ENCODE data around the gene MACC1.
"Not testable (repeated sequence)": the region's sequence is repeated elsewhere in the genome, so short reads cannot be mapped to it uniquely, and the experiment has no call there.

MACC1 gene

GRCh38 chr7:20132585-20132984, 84.6 kb downstream of the MACC1 start:
- no peak overlapping the region for H3K27ac ChIP-seq (ENCODE audit: low read depth, low read length)
- H2AFZ ChIP-seq (ENCODE audit: low read length, unreplicated experiment), result no peak overlapping the region
- no peaks in the 10 kb centered on the region for H3K79me2 ChIP-seq (ENCODE audit: control insufficient read depth, insufficient read depth, low read length, unreplicated experiment)
- no peaks in the 10 kb centered on the region for H3K27me3 ChIP-seq (ENCODE audit: insufficient read depth, low read length)
- no peaks in the 10 kb centered on the region for H3K4me1 ChIP-seq (ENCODE audit: control insufficient read depth, insufficient read depth, low read length, unreplicated experiment)
- H3K36me3 ChIP-seq (ENCODE audit: insufficient read depth, low read length), result no peaks in the 10 kb centered on the region
- no peak overlapping the region for H3K4me3 ChIP-seq (ENCODE audit: low read depth, low read length)

- Histone ChIP-seq H2AFZ (ENCODE audit: low read length, unreplicated experiment) (no peak overlapping the region), H3K36me3 (ENCODE audit: insufficient read depth, low read length) (no peaks in the 10 kb centered on the region), H3K4me1 (ENCODE audit: control insufficient read depth, insufficient read depth, low read length, unreplicated experiment) (no peaks in the 10 kb centered on the region), H3K27me3 (ENCODE audit: insufficient read depth, low read length) (no peaks in the 10 kb centered on the region), H3K4me3 (ENCODE audit: low read depth, low read length) (no peak overlapping the region), H3K79me2 (ENCODE audit: control insufficient read depth, insufficient read depth, low read length, unreplicated experiment) (no peaks in the 10 kb centered on the region), H3K27ac (ENCODE audit: low read depth, low read length) (no peak overlapping the region)
Observed at GRCh38 chr7:20131776-20132175, 85.4 kb downstream of the MACC1 start.

GRCh38 chr7:20129920-20130319, 87.3 kb downstream of the MACC1 start:
- Histone ChIP-seq H3K27me3 (ENCODE audit: insufficient read depth, low read length) (no peaks in the 10 kb centered on the region), H3K79me2 (ENCODE audit: control insufficient read depth, insufficient read depth, low read length, unreplicated experiment) (no peaks in the 10 kb centered on the region), H3K4me3 (ENCODE audit: low read depth, low read length) (no peak overlapping the region), H3K36me3 (ENCODE audit: insufficient read depth, low read length) (no peaks in the 10 kb centered on the region), H2AFZ (ENCODE audit: low read length, unreplicated experiment) (no peak overlapping the region), H3K27ac (ENCODE audit: low read depth, low read length) (no peak overlapping the region), H3K4me1 (ENCODE audit: control insufficient read depth, insufficient read depth, low read length, unreplicated experiment) (no peaks in the 10 kb centered on the region)

GRCh38 chr7:20128001-20128400, 89.2 kb downstream of the MACC1 start:
- H3K27me3 ChIP-seq (ENCODE audit: insufficient read depth, low read length), result no peaks in the 10 kb centered on the region
- H3K36me3 ChIP-seq (ENCODE audit: insufficient read depth, low read length), result no peaks in the 10 kb centered on the region
- no peak overlapping the region for H2AFZ ChIP-seq (ENCODE audit: low read length, unreplicated experiment)
- H3K79me2 ChIP-seq (ENCODE audit: control insufficient read depth, insufficient read depth, low read length, unreplicated experiment), result no peaks in the 10 kb centered on the region
- H3K27ac ChIP-seq (ENCODE audit: low read depth, low read length), result no peak overlapping the region
- no peaks in the 10 kb centered on the region for H3K4me1 ChIP-seq (ENCODE audit: control insufficient read depth, insufficient read depth, low read length, unreplicated experiment)
- no peak overlapping the region for H3K4me3 ChIP-seq (ENCODE audit: low read depth, low read length)

- not testable (repeated sequence) for H2AFZ ChIP-seq (ENCODE audit: low read length, unreplicated experiment); H3K36me3 ChIP-seq (ENCODE audit: insufficient read depth, low read length); H3K4me1 ChIP-seq (ENCODE audit: control insufficient read depth, insufficient read depth, low read length, unreplicated experiment); H3K27ac ChIP-seq (ENCODE audit: low read depth, low read length); H3K4me3 ChIP-seq (ENCODE audit: low read depth, low read length); H3K79me2 ChIP-seq (ENCODE audit: control insufficient read depth, insufficient read depth, low read length, unreplicated experiment); H3K27me3 ChIP-seq (ENCODE audit: insufficient read depth, low read length)
Observed at GRCh38 chr7:20126060-20126459, 91.1 kb downstream of the MACC1 start.

- H3K27ac ChIP-seq (ENCODE audit: low read depth, low read length); H2AFZ ChIP-seq (ENCODE audit: low read length, unreplicated experiment); H3K27me3 ChIP-seq (ENCODE audit: insufficient read depth, low read length); H3K4me1 ChIP-seq (ENCODE audit: control insufficient read depth, insufficient read depth, low read length, unreplicated experiment); H3K36me3 ChIP-seq (ENCODE audit: insufficient read depth, low read length); H3K79me2 ChIP-seq (ENCODE audit: control insufficient read depth, insufficient read depth, low read length, unreplicated experiment); H3K4me3 ChIP-seq (ENCODE audit: low read depth, low read length): not testable (repeated sequence)
Observed at GRCh38 chr7:20124087-20124486, 93.1 kb downstream of the MACC1 start.

GRCh38 chr7:20122653-20123316, 94.4 kb downstream of the MACC1 start:
- not testable (repeated sequence) for H3K4me3 ChIP-seq (ENCODE audit: low read depth, low read length); H3K27ac ChIP-seq (ENCODE audit: low read depth, low read length); H3K27me3 ChIP-seq (ENCODE audit: insufficient read depth, low read length); H3K4me1 ChIP-seq (ENCODE audit: control insufficient read depth, insufficient read depth, low read length, unreplicated experiment); H2AFZ ChIP-seq (ENCODE audit: low read length, unreplicated experiment); H3K36me3 ChIP-seq (ENCODE audit: insufficient read depth, low read length); H3K79me2 ChIP-seq (ENCODE audit: control insufficient read depth, insufficient read depth, low read length, unreplicated experiment)

- Histone ChIP-seq H3K27ac (ENCODE audit: low read depth, low read length) (no peak overlapping the region), H3K4me1 (ENCODE audit: control insufficient read depth, insufficient read depth, low read length, unreplicated experiment) (no peaks in the 10 kb centered on the region), H3K27me3 (ENCODE audit: insufficient read depth, low read length) (no peaks in the 10 kb centered on the region), H3K79me2 (ENCODE audit: control insufficient read depth, insufficient read depth, low read length, unreplicated experiment) (no peaks in the 10 kb centered on the region), H2AFZ (ENCODE audit: low read length, unreplicated experiment) (no peak overlapping the region), H3K4me3 (ENCODE audit: low read depth, low read length) (no peak overlapping the region), H3K36me3 (ENCODE audit: insufficient read depth, low read length) (no peaks in the 10 kb centered on the region)
Observed at GRCh38 chr7:20122073-20122472, 95.1 kb downstream of the MACC1 start.

- Histone ChIP-seq H3K27ac (ENCODE audit: low read depth, low read length) (no peak overlapping the region), H3K4me1 (ENCODE audit: control insufficient read depth, insufficient read depth, low read length, unreplicated experiment) (no peaks in the 10 kb centered on the region), H3K79me2 (ENCODE audit: control insufficient read depth, insufficient read depth, low read length, unreplicated experiment) (no peaks in the 10 kb centered on the region), H3K36me3 (ENCODE audit: insufficient read depth, low read length) (no peaks in the 10 kb centered on the region), H3K27me3 (ENCODE audit: insufficient read depth, low read length) (no peaks in the 10 kb centered on the region), H2AFZ (ENCODE audit: low read length, unreplicated experiment) (no peak overlapping the region), H3K4me3 (ENCODE audit: low read depth, low read length) (no peak overlapping the region)
Observed at GRCh38 chr7:20121404-20121803, 95.8 kb downstream of the MACC1 start.

- H2AFZ ChIP-seq (ENCODE audit: low read length, unreplicated experiment); H3K4me1 ChIP-seq (ENCODE audit: control insufficient read depth, insufficient read depth, low read length, unreplicated experiment); H3K79me2 ChIP-seq (ENCODE audit: control insufficient read depth, insufficient read depth, low read length, unreplicated experiment); H3K36me3 ChIP-seq (ENCODE audit: insufficient read depth, low read length); H3K4me3 ChIP-seq (ENCODE audit: low read depth, low read length); H3K27me3 ChIP-seq (ENCODE audit: insufficient read depth, low read length); H3K27ac ChIP-seq (ENCODE audit: low read depth, low read length): not testable (repeated sequence)
Observed at GRCh38 chr7:20120611-20121168, 96.5 kb downstream of the MACC1 start.

GRCh38 chr7:20116869-20117268, 100.3 kb downstream of the MACC1 start:
- Histone ChIP-seq H2AFZ (ENCODE audit: low read length, unreplicated experiment) (no peak overlapping the region), H3K36me3 (ENCODE audit: insufficient read depth, low read length) (no peaks in the 10 kb centered on the region), H3K79me2 (ENCODE audit: control insufficient read depth, insufficient read depth, low read length, unreplicated experiment) (no peaks in the 10 kb centered on the region), H3K4me3 (ENCODE audit: low read depth, low read length) (no peak overlapping the region), H3K27ac (ENCODE audit: low read depth, low read length) (no peak overlapping the region), H3K27me3 (ENCODE audit: insufficient read depth, low read length) (no peaks in the 10 kb centered on the region), H3K4me1 (ENCODE audit: control insufficient read depth, insufficient read depth, low read length, unreplicated experiment) (no peaks in the 10 kb centered on the region)

Measured in ACC112 (cell line).